Activated CD8-positive, alpha-beta memory T cell treated with anti-CD3 and anti-CD28 coated beads, Interleukin-2, amount 50 U/mL, for 4 hours (primary cell): ENCODE results near the gene MAPRE3.

Experiments used
- DNase-seq: peaks from one replicate; pipeline ENCODE4 v3.0.0-alpha.2; 2020

MAPRE3 gene

DNA sequence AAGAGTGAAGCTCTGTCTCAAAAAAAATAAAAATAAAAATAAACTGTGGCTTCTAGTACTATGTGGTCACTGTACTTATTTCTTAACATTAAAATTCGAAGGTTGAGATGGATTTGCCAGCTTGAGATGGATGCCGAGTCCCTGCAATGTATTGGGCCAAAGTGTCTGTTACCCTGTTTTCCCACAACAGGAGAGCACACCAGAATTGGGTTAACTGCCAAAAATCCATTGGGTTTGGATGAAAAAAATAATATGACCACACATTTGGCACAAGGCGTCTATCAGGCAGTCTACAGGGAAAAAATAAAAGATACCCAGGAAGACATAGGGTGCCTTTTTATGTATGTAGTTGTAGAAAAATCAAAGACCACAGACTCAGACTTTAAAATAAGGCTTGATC is 19.2 kb upstream of the MAPRE3 start:
- DNase-seq = no peak

DNA sequence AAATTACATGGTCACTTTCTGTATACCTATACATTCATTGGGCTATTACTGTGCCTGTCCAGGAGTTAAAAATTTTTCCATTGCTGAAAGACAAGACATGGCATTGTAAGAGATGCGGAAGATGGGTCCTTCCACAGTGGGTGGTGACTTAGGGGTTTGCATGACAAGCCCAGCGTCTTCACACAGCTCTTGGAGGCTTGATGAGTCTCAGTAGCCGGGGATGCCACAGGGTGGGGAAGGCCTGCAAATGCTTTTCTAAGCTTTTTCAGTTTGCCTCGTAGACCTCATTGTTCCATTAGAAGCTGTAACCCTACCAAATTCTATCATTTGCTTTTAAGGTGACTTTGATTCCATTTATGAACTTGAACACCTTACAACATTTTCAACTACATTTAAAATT is 18.1 kb upstream of the MAPRE3 start:
- DNase-seq = no peak

DNA sequence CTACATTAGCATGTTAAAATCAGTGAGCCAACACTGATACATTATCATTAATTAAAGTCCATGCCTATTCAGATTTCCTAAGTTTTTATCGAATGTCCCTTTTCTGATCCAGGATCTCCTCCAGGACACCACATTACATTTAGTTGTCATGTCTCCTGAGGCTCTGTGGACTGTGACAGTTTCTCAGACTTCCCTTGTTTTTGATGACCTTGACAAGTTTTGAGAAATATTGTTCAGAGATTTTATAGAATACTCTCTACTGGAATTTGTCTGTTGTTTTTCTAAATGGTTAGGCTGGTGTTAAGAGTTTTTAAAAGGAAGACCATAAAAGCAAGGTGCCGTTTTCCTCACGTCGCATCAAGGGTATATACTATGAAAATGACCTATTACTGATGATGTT is 16.3 kb upstream of the MAPRE3 start:
- DNase-seq = no peak

DNA sequence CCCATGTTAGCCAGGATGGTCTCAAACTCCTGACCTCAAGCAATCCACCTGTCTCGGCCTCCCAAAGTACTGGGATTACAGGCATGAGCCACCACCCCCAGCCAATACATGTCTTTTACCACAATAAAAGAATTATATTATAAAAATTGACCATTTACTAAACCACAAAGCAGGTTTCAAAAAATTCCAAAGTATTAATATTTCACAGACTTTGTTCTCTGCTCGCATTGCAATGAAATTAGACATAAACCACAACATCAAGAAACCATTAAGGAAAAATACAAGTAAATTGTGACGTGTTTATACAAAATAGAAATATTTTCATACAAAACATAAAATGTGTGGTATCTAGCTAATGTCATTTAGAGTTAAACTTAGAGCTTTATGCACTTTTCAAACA is 13.4 kb upstream of the MAPRE3 start:
- no peak for DNase-seq

DNA sequence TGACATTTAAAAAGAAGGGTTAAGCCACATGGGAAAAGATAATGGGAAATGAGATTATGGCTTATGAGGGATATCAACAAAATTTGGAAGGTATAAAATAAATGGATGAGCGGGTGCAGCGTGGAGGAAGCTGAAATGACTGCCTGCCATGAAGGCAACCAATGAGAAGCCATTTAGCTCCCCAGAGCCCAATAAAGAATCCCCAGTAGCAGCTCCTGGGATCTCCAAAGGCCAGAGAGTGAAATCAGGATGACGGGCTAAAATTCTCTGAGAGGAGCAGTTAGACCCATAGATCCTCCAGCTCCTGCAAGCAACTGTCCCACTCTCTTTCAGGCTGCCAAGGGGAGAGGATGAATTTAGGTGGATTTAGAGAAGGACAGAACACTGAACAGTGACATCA is 12.9 kb upstream of the MAPRE3 start:
- no peak for DNase-seq

DNA sequence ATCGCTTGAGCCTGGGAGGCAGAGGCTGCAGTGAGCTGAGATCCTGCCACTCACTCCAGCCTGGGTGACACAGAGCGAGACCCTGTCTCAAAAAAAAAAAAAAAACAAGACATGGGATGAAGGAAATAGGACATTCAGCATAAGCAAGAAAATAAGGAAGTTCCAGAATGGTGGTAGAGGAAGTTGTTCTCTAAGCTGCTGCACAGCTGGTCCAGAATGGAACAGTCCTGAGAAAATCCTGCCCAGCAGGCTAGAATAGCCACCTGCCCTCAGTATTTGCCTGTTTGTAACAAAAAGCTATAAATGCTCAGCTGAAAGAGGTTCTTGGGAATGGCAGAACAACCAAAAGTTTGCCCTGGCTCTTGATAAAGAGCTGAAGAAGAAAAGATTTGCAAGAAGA is 11.1 kb upstream of the MAPRE3 start:
- DNase-seq = no peak

DNA sequence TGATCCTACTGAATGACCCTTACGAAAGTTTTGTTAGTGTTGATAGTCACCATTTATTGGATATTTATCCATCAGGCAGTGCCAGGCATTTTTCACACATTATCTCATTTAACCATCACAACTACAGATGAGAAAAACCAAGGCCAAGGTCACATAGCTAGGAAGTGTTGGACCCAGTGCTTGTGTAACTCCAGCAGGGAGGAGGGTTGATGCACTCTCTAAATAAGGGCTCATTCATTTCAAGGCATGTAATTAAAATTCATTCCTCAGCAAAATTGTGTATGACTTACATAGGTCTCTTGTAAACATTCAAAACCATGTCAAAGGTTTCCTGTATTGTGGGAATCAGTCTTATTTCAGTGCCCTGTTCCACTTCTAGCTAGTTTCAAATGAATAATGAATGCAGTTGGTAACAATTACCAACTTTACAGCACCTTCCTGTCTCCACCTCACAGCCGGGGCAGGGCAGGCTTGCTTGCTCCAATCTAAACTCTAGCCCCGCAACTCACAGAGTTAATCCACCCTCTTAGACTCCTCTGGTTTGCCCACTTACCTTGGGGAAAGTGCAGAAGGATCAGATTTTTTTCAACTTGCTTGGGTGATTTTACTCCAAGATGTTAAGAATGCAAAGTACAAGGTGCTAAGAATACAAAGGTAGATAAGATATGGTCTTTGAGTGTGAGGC is 5.8 kb upstream of the MAPRE3 start:
- DNase-seq = no peak

DNA sequence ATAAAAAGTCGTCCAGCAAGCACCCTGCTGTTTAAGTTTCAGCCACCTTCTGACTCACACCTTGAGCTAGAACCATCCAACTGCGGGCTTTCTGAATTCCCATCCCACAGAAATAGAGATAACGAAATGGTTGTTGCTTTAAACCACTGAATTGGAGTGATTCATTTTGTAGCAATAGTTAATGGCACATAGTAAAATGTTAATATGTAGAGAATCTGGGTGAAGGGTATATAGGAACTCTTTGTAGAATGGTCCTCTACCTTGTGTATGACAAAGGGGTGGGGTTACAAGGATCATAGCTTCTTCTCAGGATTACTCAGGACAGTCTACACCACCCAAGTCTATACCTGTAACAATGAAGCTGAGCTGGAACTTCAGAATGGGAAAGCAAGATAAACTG is 2.4 kb upstream of the MAPRE3 start:
- DNase-seq = no peak

DNA sequence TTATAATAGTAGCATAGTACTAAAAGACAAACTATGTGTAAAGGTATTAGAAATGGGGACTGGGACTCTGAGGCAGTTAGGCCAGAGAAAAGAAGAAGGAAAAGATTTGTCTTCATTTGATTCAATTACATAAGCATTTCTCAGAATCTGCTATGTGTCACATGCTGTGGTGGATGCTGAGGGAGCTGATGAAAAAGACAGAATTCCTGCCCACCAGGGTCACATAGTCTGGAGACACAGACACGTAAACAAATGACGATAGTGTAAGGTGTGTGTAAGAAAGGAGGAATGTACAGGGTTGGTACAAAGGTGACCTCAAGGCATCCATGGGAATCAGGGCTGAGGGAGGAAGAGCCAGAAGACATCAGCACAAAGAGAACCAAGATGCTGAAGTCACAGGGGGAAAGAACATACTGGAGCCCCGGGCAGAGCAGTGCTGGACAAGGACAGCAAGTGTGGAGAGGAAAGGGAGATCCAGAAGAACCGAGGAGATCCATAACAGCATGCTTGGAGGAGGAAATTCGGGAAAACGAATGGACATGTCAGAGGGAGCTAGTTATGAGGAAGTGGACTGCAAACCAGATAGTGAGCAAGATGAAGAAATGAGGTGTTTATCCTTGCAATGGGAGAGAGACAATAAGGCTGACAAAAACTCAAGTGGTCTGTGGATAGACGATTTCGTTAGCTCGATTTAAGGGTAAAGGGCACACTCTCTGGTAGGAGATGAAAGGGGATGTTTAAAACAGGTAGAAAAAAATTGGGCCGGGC is 1.2 kb upstream of the MAPRE3 start:
- no peak for DNase-seq

DNA sequence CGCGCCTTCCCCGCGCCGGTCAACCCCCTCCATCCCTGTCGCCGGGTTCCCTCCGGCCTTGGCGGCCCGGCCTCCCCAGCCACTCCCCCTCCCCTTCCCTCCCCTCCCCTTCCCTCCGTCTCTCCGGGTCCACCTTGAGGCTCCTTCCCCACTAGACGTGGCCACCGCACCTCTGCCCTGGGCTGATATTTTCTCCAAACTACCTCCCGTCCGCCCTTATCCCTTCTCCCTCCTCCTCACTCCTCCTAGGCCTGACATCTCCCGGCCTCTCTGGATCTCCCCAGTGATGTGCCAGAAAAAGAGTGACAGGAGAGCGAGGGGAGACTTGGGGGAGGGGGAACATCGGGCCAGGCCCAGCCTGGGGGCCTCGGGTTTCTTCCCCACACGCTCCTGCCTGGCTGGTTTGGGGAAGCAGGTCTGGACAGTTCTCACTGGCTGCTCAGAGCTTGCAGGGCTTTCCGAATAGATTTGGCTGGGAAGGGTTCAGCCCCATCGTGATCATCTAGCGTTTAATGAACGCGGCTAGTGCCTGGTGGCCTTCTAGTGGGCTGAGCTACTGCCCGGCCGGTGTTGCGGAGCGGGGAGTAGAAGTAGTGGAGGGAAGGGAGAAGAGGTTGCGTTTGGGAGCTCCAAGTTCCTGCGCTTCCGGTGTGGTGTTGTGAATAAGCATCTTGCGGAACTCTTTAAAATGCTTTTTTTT is 641 bp downstream of the MAPRE3 start:
- no peak for DNase-seq

DNA sequence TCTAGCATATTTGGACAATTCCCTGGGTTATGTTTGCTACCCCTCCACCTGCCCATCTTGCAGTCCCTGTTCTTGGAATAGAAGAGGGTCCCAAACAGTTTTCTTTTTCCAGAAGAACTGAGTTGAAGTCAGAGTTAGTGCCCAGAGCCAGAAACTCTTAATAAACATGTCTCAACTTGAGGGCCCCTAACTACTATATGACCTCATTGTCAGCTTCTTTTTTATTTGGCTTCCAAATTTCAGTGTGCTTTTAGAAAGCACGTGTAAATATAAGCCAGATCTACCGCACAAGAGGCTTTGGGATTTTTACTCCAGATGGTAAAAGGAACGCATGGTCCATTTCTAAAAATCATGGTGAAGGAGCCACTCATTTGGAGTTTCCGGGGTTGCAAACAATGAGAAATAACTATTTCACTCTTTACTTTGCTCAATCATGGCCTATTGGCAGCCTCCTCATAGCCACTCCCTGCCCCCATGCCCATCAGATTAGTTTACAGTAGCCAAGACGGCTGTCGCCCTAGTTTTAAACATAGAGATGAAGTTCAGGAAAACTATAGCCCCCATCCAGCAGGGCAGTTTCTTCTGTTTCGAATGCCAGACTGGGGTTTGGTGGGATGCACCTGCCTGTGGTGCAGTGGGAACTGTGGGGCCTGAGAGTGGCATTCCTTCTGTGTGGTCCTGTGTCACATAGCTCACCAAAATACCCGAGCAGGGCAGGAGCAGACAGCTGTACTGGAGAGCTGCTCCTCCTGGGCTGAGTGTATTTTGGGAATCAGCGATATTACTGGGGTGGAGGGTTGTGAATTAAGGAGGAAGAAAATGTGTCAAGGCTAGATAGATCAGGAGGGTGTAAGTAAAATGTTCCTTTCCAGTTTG is 1.7 kb downstream of the MAPRE3 start:
- DNase-seq = no peak

DNA sequence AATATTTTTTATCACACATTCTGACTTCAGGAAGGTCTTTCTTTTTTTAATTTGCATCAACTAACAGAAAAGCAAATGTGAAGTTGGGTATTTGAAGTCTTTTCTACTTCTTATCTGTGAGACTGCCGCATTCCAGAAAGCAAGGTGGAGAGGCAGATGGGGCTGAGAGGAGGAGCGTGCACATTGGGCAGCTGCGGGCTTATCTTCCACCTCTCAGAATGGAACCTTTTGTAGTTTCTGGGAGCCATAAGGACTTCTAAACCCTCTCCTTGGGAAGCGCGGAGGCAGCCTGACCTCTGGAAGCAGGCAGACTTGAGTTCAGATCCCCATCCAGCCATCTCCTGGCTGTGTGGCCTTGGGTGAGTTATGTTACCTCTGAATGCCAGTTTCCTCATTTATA is 3.9 kb downstream of the MAPRE3 start:
- DNase-seq = no peak

DNA sequence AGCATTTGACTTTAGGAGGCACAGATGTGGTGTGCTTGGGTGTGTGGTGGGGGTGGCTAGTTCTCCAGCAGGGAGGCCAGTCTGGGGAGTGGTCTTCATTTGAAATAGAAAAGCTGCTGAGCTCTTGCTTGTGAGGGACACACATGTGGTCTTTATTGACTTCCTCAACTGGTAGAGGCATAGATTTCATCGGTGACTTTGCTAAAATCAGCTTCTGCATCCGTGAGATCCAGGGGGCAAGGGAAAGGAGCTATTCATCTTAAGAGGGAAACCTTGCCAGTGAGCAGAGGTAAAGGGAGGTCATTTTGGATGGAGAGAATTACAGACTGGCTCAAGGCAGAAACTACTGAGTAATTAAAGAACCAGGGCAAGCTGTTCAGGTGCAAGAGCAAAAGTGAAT is 4.7 kb downstream of the MAPRE3 start:
- DNase-seq = no peak

DNA sequence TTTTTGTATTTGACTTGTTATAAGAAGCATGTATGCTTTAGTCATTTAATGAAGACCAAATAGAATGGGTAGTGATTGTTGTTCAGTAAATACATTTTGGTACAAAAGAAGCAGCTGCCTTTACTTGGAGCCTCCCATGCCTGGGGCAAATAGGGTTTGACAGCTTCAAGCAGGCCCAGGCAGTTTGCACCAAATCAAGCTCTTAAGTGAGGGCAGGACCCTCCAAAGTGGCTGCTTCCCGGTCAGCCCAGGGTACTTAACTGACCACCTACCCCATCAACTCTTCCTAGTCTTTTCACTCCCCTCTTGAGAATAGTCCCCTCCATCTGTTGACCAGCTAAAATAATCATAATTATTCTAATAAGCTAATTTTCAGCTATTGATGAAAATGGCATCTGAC is 5.2 kb downstream of the MAPRE3 start:
- no peak for DNase-seq

DNA sequence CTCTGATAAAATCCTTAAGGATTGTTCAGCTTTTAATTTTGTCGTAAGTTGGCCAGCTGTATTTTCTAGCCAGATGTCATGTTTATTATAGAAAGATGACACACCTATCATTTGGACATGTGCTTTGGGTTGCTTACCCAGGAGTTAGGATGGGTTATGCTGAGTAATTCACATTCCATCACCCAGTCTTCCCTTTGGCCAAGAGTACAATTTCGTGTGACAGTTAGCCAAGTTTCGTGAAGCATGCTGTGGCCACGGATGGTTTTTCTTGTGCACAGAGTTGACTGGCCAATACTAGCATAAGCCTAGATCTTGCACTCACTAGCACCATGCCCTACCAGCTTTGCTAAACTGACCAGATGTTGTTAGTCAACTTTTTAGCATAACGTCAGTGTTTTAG is 5.8 kb downstream of the MAPRE3 start:
- no peak for DNase-seq

DNA sequence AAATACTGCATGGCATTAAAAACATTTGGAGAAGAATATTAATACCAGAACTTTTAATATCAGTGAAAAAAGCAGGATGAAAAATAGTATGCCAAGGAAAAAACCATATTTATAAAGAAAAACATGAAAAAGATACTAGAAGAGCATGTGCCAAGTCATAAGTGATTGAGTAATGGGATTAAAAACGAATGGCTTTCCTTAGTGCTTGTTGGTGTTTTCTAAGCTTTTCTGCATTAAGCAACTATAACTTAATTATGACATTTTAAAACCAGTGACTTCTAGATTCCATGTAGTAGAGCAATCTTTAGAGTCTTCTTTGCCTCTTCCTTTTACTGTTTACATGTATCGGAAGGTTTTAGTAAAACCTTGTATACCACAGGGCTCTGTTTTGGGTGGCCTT is 6.6 kb downstream of the MAPRE3 start:
- DNase-seq = no peak

DNA sequence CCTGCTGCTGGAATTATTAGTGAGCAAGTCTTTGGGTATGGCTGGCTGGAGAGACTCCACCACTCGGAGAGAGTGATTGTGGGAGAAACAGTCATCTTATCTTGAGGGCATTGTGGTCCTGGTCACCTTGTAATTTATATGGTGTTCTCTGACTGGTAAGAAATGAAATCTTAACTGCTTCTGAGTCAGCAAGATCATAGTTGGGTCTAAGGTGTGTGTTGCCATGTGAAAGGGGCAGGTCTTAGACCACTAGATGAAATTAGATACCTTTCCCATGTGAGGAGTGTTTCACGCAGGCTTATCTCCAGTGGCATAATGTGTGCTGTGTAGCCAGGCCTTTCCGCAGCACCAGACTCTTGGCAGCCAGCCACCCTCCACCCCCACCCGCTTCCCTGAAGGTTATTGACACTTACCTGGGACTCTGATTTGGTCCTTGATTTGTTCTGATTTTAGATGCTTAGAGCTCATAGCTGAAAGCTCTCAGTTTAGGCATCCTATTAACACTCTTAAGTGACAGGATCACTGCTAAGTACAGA is 7.7 kb downstream of the MAPRE3 start:
- no peak for DNase-seq

DNA sequence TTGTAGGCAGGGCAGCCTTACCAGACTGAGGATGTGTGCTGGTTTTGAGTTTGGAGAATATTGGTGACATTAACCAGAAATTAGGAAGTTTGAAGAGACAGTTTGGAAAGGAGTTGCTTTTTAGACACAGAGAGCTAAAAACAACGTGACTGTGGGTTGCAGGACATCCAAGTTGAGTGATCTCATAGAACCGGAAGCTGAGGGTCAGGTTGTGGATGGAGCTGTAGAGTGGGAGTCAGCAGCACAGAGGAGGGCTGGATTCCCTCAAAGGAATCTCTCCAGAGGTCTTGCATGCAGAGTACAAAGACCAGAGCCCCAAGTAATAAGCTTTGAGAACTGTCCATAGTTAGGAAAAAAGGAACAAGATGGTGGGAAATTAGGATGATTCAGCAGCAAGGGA is 9.3 kb downstream of the MAPRE3 start:
- no peak for DNase-seq

DNA sequence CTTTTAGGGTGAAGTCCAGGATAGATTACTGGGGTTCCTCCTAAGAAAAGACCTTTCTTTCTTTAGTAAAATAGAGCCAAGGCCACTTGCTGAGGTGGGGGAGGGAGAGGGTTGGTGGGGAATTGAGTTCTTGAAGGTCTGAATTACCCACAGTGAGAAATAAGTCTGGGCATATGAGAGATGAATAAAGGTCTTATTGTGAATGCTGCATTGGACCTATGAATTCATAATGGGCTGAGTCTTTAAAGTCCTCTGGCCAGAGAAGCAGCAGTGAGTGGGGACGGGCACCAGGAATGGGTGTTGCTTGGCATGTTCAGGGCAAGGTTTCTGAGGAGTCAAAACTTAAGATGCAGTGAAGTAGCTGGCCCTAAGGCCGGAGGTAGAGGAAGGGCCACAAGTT is 10.5 kb downstream of the MAPRE3 start:
- no peak for DNase-seq

DNA sequence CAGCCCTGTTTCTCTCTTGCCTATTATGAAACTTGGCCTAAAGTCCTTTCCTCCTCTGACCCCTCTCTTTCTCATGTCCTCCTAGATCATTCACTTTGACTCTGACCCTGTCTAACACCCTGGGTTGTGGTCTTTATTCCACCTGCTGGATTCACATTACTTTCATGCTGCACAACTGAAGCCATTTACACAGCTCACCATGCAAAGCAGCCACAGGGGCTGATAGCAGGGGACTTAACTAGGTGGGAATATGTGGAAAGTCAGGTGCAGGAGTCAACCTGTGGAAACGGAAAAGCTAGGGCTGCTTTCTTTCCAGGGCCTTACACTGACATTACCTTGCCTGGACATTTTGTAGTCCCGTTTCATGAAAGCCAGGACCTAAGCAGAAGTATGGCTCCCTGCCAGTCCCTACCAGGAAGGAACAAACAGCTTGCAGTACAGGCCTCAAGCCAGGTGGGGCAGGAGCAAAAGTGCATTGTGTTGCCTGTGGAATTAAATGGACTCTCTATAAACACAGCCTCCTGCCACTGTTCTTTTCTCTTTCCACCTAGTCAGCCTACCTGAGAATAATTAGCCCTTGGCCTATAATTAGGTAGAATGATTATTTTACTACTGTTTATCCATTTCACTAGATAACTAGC is 11.8 kb downstream of the MAPRE3 start:
- DNase-seq = no peak

DNA sequence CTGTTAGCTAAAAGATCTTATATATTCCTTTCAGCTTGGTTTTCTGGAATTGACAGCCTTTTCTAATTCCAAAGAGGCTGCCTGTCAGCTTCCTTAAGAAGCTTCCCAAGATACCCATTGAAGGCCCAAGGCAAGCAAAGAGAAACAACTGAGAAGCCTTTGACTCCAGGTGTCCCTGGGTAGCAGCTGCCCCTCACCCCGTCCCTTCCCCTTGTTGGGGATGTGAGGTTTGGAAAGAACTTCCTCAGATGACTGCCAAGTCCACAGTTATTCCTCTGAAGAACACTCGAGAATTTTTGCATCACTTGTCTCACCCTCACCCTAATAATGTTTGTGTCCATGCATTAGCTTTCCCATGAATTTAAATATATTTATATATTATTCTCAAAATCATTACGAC is 13.3 kb downstream of the MAPRE3 start:
- DNase-seq = no peak

DNA sequence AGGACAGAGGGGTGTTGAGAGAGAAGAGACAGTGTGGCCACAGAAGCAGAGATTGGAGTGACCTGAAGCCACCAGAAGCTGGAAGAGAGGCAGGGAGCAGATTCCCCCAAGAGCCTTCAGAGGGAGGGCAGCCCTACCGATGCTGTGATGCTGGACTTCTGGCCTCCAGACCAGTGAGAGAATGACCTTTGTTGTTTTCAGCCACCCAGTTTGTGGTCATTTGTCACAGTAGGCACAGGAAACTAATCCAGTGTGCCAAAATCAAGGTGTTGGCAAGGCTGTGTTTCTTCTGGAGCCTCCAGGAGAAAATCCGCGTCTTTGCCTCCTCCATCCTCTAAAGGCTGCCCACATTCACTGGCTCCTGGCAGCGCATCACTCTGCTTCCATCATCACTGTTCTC is 15.4 kb downstream of the MAPRE3 start:
- no peak for DNase-seq

DNA sequence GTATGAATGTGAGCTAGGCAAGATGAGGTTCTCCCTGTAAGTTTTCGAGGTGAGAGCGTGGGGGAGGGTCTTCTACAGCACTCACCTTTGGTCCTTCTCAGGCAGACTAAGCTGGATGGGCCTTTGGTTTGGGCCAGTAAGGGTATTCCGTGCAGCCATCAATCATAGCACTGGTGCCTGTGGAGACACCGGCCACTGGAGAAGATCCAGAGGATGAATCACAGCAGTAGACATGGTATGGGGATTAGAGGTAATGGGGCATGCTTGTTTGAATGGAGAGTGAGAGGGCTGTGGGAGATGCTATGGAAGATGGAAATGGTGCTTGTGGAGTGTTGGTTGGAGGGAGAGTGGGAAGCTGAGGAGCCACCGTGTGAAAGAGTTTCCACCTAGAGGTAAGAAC is 16.1 kb downstream of the MAPRE3 start:
- no peak for DNase-seq
